Activated CD8-positive, alpha-beta memory T cell treated with anti-CD3 and anti-CD28 coated beads, Interleukin-2, amount 50 U/mL, for 4 hours (primary cell): Measurements from ENCODE around the gene NFAT5.

Experiments used
- DNase-seq: peaks from one replicate; pipeline ENCODE4 v3.0.0-alpha.2; 2020

The NFAT5 gene

GRCh38 chr16:69747115-69747514 lies 181.3 kb downstream of the NFAT5 start:
- DNase-seq = no peak

- DNase-seq = no peak
Observed at GRCh38 chr16:69748694-69749345, 183.1 kb downstream of the NFAT5 start.

- DNase-seq = no peak
Observed at GRCh38 chr16:69754143-69754468, 188.3 kb downstream of the NFAT5 start.
